Peyer's patch (tissue), 4 donors: ENCODE data around the gene DOCK3.
"Not testable (repeated sequence)": the region's sequence is repeated elsewhere in the genome, so short reads cannot be mapped to it uniquely, and the experiment has no call there.

ENCODE experiments used
- CTCF ChIP-seq, 6 experiments: fragments of 450-650 bp in 4 of 6; fragments of 200-600 bp in 2 of 6; sonication (generic) in 1 of 6; IDR thresholded peaks; one replicate each; pipeline ENCODE4 v1.5.1; 2017 to 2019; ENCODE audit warnings: antibody characterized with exemption in 6 of 6, mild to moderate bottlenecking in 3 of 6, moderate library complexity in 1 of 6
- POLR2A ChIP-seq, 2 donors: fragments of 450-650 bp; IDR thresholded peaks; one replicate each; pipeline ENCODE4 v1.5.1; 2017; ENCODE audit warnings: antibody characterized with exemption in 2 of 2, mild to moderate bottlenecking in 2 of 2, moderate library complexity in 2 of 2

GRCh38 chr3:51186446-51186845 lies 511.7 kb downstream of the DOCK3 start:
- not testable (repeated sequence) for TF ChIP-seq CTCF, POLR2A (IDR thresholded peaks at IDR 0.05)
